Neural cell (in vitro differentiated cells): ENCODE measurements around the gene MVK. TPM values are rescaled to one million over a fixed set of nuclear protein-coding genes. Genes with fewer than 3 reads are reported as not detected.

ENCODE experiments used
- H2AFZ ChIP-seq: fragments of 200-600, 300-800 bp; sonication (generic), shearing (Covaris generic); 2 replicates; pipeline ENCODE4 v1.6.0; 2014; ENCODE audit warnings: low read depth, mild to moderate bottlenecking, antibody characterized with exemption, low read length, moderate library complexity
- H3F3A ChIP-seq: fragments of 200-600 bp; shearing (Covaris generic); 2 replicates; pipeline ENCODE4 v1.6.1; 2016; ENCODE audit warnings: mild to moderate bottlenecking, moderate library complexity, mixed read lengths, antibody characterized with exemption, low read length; ENCODE audit not compliant: insufficient read depth, poor library complexity, severe bottlenecking
- H3K27ac ChIP-seq: fragments of 200-600, 300-800 bp; sonication (generic), shearing (Covaris generic); 2 replicates; pipeline ENCODE4 v1.5.1; 2014; ENCODE audit warnings: mild to moderate bottlenecking, low read length, moderate library complexity
- H3K27me3 ChIP-seq: fragments of 300-800, 200-600 bp; sonication (generic), shearing (Covaris generic); 2 replicates; pipeline ENCODE4 v1.6.0; 2014; ENCODE audit warnings: mild to moderate bottlenecking, low read depth, low read length, moderate library complexity; ENCODE audit not compliant: insufficient read depth
- H3K36me3 ChIP-seq: fragments of 300-800, 200-600 bp; sonication (generic), shearing (Covaris generic); 2 replicates; pipeline ENCODE4 v1.5.1; 2014; ENCODE audit warnings: mild to moderate bottlenecking, antibody characterized with exemption, low read length, moderate library complexity; ENCODE audit not compliant: insufficient read depth
- H3K4me2 ChIP-seq: fragments of 300-800, 200-600 bp; sonication (generic), shearing (Covaris generic); 2 replicates; pipeline ENCODE4 v1.6.0; 2014; ENCODE audit warnings: mild to moderate bottlenecking, low read length
- H3K4me3 ChIP-seq: fragments of 300-800, 200-600 bp; sonication (generic), shearing (Covaris generic); 2 replicates; pipeline ENCODE4 v1.5.1; 2014; ENCODE audit warnings: mild to moderate bottlenecking, low read length, moderate library complexity
- H3K79me2 ChIP-seq: fragments of 200-600 bp; shearing (Covaris generic); replicated peaks from 2 replicates; pipeline ENCODE4 v1.6.0; 2014; ENCODE audit warnings: mild to moderate bottlenecking, low read length, moderate library complexity; ENCODE audit not compliant: insufficient read depth
- H3K9ac ChIP-seq: fragments of 300-800, 200-600 bp; sonication (generic), shearing (Covaris generic); 2 replicates; pipeline ENCODE4 v1.6.1; 2016; ENCODE audit warnings: mild to moderate bottlenecking, low read length, mixed read lengths
- H3K9me2 ChIP-seq: fragments of 200-600 bp; shearing (Covaris generic); 2 replicates; pipeline ENCODE4 v1.6.1; 2016; ENCODE audit warnings: mild to moderate bottlenecking, low read length, mixed read lengths; ENCODE audit not compliant: insufficient read depth
- H3K9me3 ChIP-seq: fragments of 200-600, 300-800 bp; sonication (generic), shearing (Covaris generic); 2 replicates; pipeline ENCODE4 v1.6.1; 2016; ENCODE audit warnings: mild to moderate bottlenecking, mixed run types, low read length, moderate library complexity, mixed read lengths
- H4K20me1 ChIP-seq: fragments of 200-600 bp; shearing (Covaris generic); 2 replicates; pipeline ENCODE4 v1.6.1; 2016; ENCODE audit warnings: mild to moderate bottlenecking, mixed run types; ENCODE audit not compliant: insufficient read depth
- CTCF ChIP-seq: fragments of 450-650 bp; IDR thresholded peaks from 2 replicates; pipeline ENCODE4 v1.5.1; 2014; ENCODE audit warnings: antibody characterized with exemption, mild to moderate bottlenecking, moderate library complexity; ENCODE audit not compliant: poor library complexity, severe bottlenecking
- EP300 ChIP-seq: fragments of 450-650 bp; conservative IDR thresholded peaks from 2 replicates; pipeline ENCODE4 v1.6.1; 2014; ENCODE audit warnings: antibody characterized with exemption, mild to moderate bottlenecking, moderate library complexity; ENCODE audit not compliant: poor library complexity, severe bottlenecking
- EZH2 ChIP-seq: fragments of 200-600, 300-800 bp; shearing (Covaris generic), sonication (generic); IDR thresholded peaks from 2 replicates; pipeline ENCODE4 v1.6.1; 2014; ENCODE audit warnings: antibody characterized with exemption, low read length, borderline replicate concordance, mild to moderate bottlenecking; ENCODE audit not compliant: insufficient read depth, poor library complexity, severe bottlenecking
- MXI1 ChIP-seq: fragments of 450-650 bp; conservative IDR thresholded peaks from 2 replicates; pipeline ENCODE4 v1.6.1; 2014; ENCODE audit warnings: antibody characterized with exemption, mild to moderate bottlenecking; ENCODE audit not compliant: poor library complexity, severe bottlenecking
- POLR2AphosphoS5 ChIP-seq: IDR thresholded peaks from 2 replicates; pipeline ENCODE4 v1.6.1; 2012
- RAD21 ChIP-seq: fragments of 450-650 bp; conservative IDR thresholded peaks from 2 replicates; pipeline ENCODE4 v1.6.1; 2014; ENCODE audit warnings: antibody characterized with exemption, mild to moderate bottlenecking, moderate library complexity
- REST ChIP-seq: IDR thresholded peaks from 2 replicates; pipeline ENCODE4 v1.6.1; 2012; ENCODE audit warnings: borderline replicate concordance
- SMC3 ChIP-seq: fragments of 450-650 bp; conservative IDR thresholded peaks from 2 replicates; pipeline ENCODE4 v1.6.1; 2014; ENCODE audit warnings: antibody characterized with exemption, mild to moderate bottlenecking, moderate library complexity; ENCODE audit not compliant: poor library complexity
- TAF1 ChIP-seq: IDR thresholded peaks from 2 replicates; pipeline ENCODE4 v1.6.1; 2012; ENCODE audit warnings: low read depth
- polyA plus RNA-seq: library from polyadenylated mRNA; depleted of rRNA; stranded (reverse); fragments of >200 nt; gene quantifications from 2 replicates; pipeline ENCODE4 v1.2.3, GENCODE V29; 2014

The MVK gene
- polyA plus RNA-seq, 1 donor from 2014 or later, result 45.7 TPM

- Histone ChIP-seq H3K9me2 (no peaks in the 10 kb centered on the region), H3K4me3 (no peak overlapping the region), H3K27ac (no peak overlapping the region), H2AFZ (no peak overlapping the region), H3K36me3 (no peaks in the 10 kb centered on the region), H3K9me3 (no peaks in the 10 kb centered on the region), H3K27me3 (no peaks in the 10 kb centered on the region), H4K20me1 (no peaks in the 10 kb centered on the region), H3K4me2 (no peak overlapping the region), H3F3A (no peaks in the 10 kb centered on the region), H3K9ac (no peak overlapping the region), H3K79me2 (no peaks in the 10 kb centered on the region)
- TF ChIP-seq MXI1 (no peak), REST (no peak), EZH2 (no peak), POLR2AphosphoS5 (no peak), SMC3 (no peak), EP300 (no peak), CTCF (no peak), TAF1 (no peak), RAD21 (no peak)
These were observed 20.1 kb upstream of the MVK start for GRCh38 chr12:109553483-109553882.

- no peaks in the 10 kb centered on the region for H3K79me2 ChIP-seq
- H3F3A ChIP-seq, result no peaks in the 10 kb centered on the region
- H3K9ac ChIP-seq, result no peak overlapping the region
- H3K9me2 ChIP-seq, result no peaks in the 10 kb centered on the region
- H3K9me3 ChIP-seq, result no peaks in the 10 kb centered on the region
- H4K20me1 ChIP-seq, result no peaks in the 10 kb centered on the region
- no peak overlapping the region for H3K4me3 ChIP-seq
- H2AFZ ChIP-seq, result no peak overlapping the region
- no peaks in the 10 kb centered on the region for H3K27me3 ChIP-seq
- TF ChIP-seq EZH2, result no peak
- TF ChIP-seq POLR2AphosphoS5, result no peak
- TF ChIP-seq SMC3, result no peak
- TF ChIP-seq CTCF, result no peak
- TF ChIP-seq TAF1, result no peak
- TF ChIP-seq RAD21, result no peak
- TF ChIP-seq EP300, result no peak
- TF ChIP-seq REST, result no peak
- no peak for TF ChIP-seq MXI1
- no peak overlapping the region for H3K27ac ChIP-seq
- no peak overlapping the region for H3K4me2 ChIP-seq
- H3K36me3 ChIP-seq, result no peaks in the 10 kb centered on the region
These were observed 19.6 kb upstream of the MVK start for GRCh38 chr12:109553906-109554500.
